K562 (cell line): ENCODE results near the gene CDCA4. TPM values are rescaled to one million over a fixed set of nuclear protein-coding genes. Genes with fewer than 3 reads are reported as not detected.

Source experiments
- HMG20A ChIP-seq: fragments of 450-650 bp; formaldehyde crosslinking; conservative IDR thresholded peaks from 2 replicates; pipeline ENCODE4 v1.4.0; 2020; ENCODE audit warnings: mild to moderate bottlenecking, mixed read lengths
- MIER1 ChIP-seq: fragments of 450-650 bp; IDR thresholded peaks from 2 replicates; pipeline ENCODE4 v1.6.1; 2016; ENCODE audit warnings: antibody characterized with exemption, mild to moderate bottlenecking, low read depth
- ZNF507 ChIP-seq: conservative IDR thresholded peaks from 2 replicates; pipeline ENCODE4 v1.6.1; 2017; ENCODE audit warnings: missing genetic modification characterization, missing compliant biosample characterization
- ZNF57 ChIP-seq: fragments of 450-650 bp; formaldehyde crosslinking; IDR thresholded peaks from 2 replicates; pipeline ENCODE4 v1.4.0; 2020; ENCODE audit warnings: mild to moderate bottlenecking, moderate library complexity
- ZNF589 ChIP-seq: fragments of 200-800 bp; sonication (Bioruptor generic); IDR thresholded peaks from 2 replicates; pipeline ENCODE4 v1.6.1; 2016; ENCODE audit warnings: low read depth, missing genetic modification characterization, missing compliant biosample characterization
- polyA plus RNA-seq, 8 experiments: library from polyadenylated mRNA; depleted of rRNA in 4 of 8; stranded (reverse) in 5 of 8; unstranded in 3 of 8; fragments of >200 nt; fragmentation: Nextera tagmentation in 2 of 8; fragmentation: Illumina TruSeq in 1 of 8; extraction: Ambion mirVana in 2 of 8; extraction: Trizol in 1 of 8; gene quantifications; 2 replicates each; pipeline versions ENCODE4 v1.2.1 to v1.2.3, GENCODE V29; 2011 to 2014; ENCODE audit warnings: inconsistent platforms in 1 of 8, missing spikeins in 1 of 8
- total RNA-seq, 7 experiments: library from RNA; depleted of rRNA in 6 of 7; stranded (reverse); fragments of >200 nt in 6 of 7; fragmentation: Illumina TruSeq in 2 of 7; extraction: Trizol in 2 of 7; gene quantifications; 2 replicates each; pipeline versions ENCODE4 v1.2.1 to v1.2.3, GENCODE V29; 2011 to 2021; ENCODE audit warnings: low replicate concordance in 1 of 7
- TF ChIP-seq, protein P1 (sequence below): fragments of 150-350 bp; conservative IDR thresholded peaks from 2 replicates; pipeline ENCODE4 v1.6.1; 2014; ENCODE audit warnings: low read length
- TF ChIP-seq, protein P2 (sequence below): fragments of 450-650 bp; formaldehyde crosslinking; IDR thresholded peaks from 2 replicates; pipeline ENCODE4 v1.4.0; 2020; ENCODE audit warnings: mild to moderate bottlenecking, moderate library complexity

The CDCA4 gene
- total and polyA plus RNA-seq, 9 of the 15 experiments (the other 6 are each of a cell fraction or from before 2014, with no cell fraction given) = 6.6 to 44.2 (median 23.0) TPM

GRCh38 chr14:105023791-105024480, 3.1 kb upstream of the CDCA4 start (continued):
- TF ChIP-seq, protein P1, sequence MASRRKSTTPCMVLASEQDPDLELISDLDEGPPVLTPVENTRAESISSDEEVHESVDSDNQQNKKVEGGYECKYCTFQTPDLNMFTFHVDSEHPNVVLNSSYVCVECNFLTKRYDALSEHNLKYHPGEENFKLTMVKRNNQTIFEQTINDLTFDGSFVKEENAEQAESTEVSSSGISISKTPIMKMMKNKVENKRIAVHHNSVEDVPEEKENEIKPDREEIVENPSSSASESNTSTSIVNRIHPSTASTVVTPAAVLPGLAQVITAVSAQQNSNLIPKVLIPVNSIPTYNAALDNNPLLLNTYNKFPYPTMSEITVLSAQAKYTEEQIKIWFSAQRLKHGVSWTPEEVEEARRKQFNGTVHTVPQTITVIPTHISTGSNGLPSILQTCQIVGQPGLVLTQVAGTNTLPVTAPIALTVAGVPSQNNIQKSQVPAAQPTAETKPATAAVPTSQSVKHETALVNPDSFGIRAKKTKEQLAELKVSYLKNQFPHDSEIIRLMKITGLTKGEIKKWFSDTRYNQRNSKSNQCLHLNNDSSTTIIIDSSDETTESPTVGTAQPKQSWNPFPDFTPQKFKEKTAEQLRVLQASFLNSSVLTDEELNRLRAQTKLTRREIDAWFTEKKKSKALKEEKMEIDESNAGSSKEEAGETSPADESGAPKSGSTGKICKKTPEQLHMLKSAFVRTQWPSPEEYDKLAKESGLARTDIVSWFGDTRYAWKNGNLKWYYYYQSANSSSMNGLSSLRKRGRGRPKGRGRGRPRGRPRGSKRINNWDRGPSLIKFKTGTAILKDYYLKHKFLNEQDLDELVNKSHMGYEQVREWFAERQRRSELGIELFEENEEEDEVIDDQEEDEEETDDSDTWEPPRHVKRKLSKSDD = no peak
- no peak for TF ChIP-seq HMG20A (CRISPR knock-in tag)
- TF ChIP-seq ZNF57 (CRISPR knock-in tag) = no peak
- TF ChIP-seq, protein P2, sequence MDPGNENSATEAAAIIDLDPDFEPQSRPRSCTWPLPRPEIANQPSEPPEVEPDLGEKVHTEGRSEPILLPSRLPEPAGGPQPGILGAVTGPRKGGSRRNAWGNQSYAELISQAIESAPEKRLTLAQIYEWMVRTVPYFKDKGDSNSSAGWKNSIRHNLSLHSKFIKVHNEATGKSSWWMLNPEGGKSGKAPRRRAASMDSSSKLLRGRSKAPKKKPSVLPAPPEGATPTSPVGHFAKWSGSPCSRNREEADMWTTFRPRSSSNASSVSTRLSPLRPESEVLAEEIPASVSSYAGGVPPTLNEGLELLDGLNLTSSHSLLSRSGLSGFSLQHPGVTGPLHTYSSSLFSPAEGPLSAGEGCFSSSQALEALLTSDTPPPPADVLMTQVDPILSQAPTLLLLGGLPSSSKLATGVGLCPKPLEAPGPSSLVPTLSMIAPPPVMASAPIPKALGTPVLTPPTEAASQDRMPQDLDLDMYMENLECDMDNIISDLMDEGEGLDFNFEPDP (CRISPR knock-in tag) = no peak
- no peak for TF ChIP-seq MIER1
- TF ChIP-seq ZNF589 (CRISPR knock-in tag) = no peak
- TF ChIP-seq ZNF507 (tag) = no peak
